WTC11 (cell line): ENCODE results near the gene TMBIM6. TPM values are rescaled to one million over a fixed set of nuclear protein-coding genes. Genes with fewer than 3 reads are reported as not detected.

Source experiments
- ATAC-seq: fragments of 200-7000 bp; cut with Tn5 transposase; 2 replicates; pipeline ENCODE4 v1.10.0; 2021; ENCODE audit warnings: mild to moderate bottlenecking, moderate library complexity
- CTCF ChIA-PET: fragments of 300-600 bp; sonication (Branson Sonifier 250); formaldehyde crosslinking; loops from one replicate; lab custom pipeline; 2021; ENCODE audit warnings: antibody characterized with exemption; lab: Charles Lee
- POLR2A ChIA-PET: fragments of 350-600 bp; sonication (Branson Sonifier 250); formaldehyde crosslinking; loops from one replicate; lab custom pipeline; 2021; ENCODE audit warnings: antibody characterized with exemption; lab: Charles Lee
- DNase-seq: peaks from one replicate; pipeline ENCODE4 v3.0.0; 2021; ENCODE audit warnings: low spot score
- H3K27ac Mint-ChIP-seq: 2 replicates; pipeline ENCODE4 v1.8.0; 2021; ENCODE audit warnings: mixed read lengths
- H3K27me3 Mint-ChIP-seq: 2 replicates; pipeline ENCODE4 v1.8.0; 2021; ENCODE audit warnings: low read depth, mild to moderate bottlenecking, moderate library complexity, mixed read lengths
- H3K36me3 Mint-ChIP-seq: 2 replicates; pipeline ENCODE4 v1.8.0; 2021; ENCODE audit warnings: mixed read lengths
- H3K4me1 Mint-ChIP-seq: 2 replicates; pipeline ENCODE4 v1.8.0; 2022; ENCODE audit warnings: mixed read lengths
- H3K4me3 Mint-ChIP-seq: 2 replicates; pipeline ENCODE4 v1.8.0; 2021; ENCODE audit warnings: mild to moderate bottlenecking, moderate library complexity, mixed read lengths
- H3K9me3 Mint-ChIP-seq: 2 replicates; pipeline ENCODE4 v1.8.0; 2021; ENCODE audit warnings: mixed read lengths
- AFF4 ChIP-seq: sonication (generic); formaldehyde crosslinking; IDR thresholded peaks from 2 replicates; pipeline ENCODE4 v1.8.1; 2023; ENCODE audit warnings: mild to moderate bottlenecking, missing genetic modification reagents, borderline replicate concordance
- ARID4B ChIP-seq: sonication (generic); formaldehyde crosslinking; IDR thresholded peaks from 2 replicates; pipeline ENCODE4 v1.8.0; 2023; ENCODE audit warnings: missing genetic modification reagents, mild to moderate bottlenecking, borderline replicate concordance
- ATF1 ChIP-seq: sonication (generic); formaldehyde crosslinking; IDR thresholded peaks from 2 replicates; pipeline ENCODE4 v1.8.1; 2023; ENCODE audit warnings: mild to moderate bottlenecking, moderate library complexity, missing genetic modification reagents
- ATF2 ChIP-seq: sonication (generic); formaldehyde crosslinking; IDR thresholded peaks from 2 replicates; pipeline ENCODE4 v1.8.1; 2022; ENCODE audit warnings: low read depth, missing genetic modification reagents, borderline replicate concordance
- ATF6 ChIP-seq: sonication (generic); formaldehyde crosslinking; IDR thresholded peaks from 2 replicates; pipeline ENCODE4 v1.8.1; 2023; ENCODE audit warnings: mild to moderate bottlenecking, missing genetic modification reagents
- CREM ChIP-seq: sonication (generic); formaldehyde crosslinking; IDR thresholded peaks from 2 replicates; pipeline ENCODE4 v1.8.1; 2022; ENCODE audit warnings: mild to moderate bottlenecking, missing genetic modification reagents, moderate library complexity
- ETV6 ChIP-seq: sonication (generic); formaldehyde crosslinking; IDR thresholded peaks from 2 replicates; pipeline ENCODE4 v1.8.1; 2022; ENCODE audit warnings: mild to moderate bottlenecking, missing genetic modification reagents
- FOXK1 ChIP-seq: sonication (generic); formaldehyde crosslinking; IDR thresholded peaks from 2 replicates; pipeline ENCODE4 v1.8.0; 2022; ENCODE audit warnings: mild to moderate bottlenecking, moderate library complexity, missing genetic modification reagents
- MLX ChIP-seq: sonication (generic); formaldehyde crosslinking; IDR thresholded peaks from 2 replicates; pipeline ENCODE4 v1.8.1; 2023; ENCODE audit warnings: mild to moderate bottlenecking, missing genetic modification reagents, moderate library complexity
- NR1H2 ChIP-seq: sonication (generic); formaldehyde crosslinking; IDR thresholded peaks from 2 replicates; pipeline ENCODE4 v1.9.0; 2021; ENCODE audit warnings: mild to moderate bottlenecking, moderate library complexity, missing genetic modification reagents
- NR2C2 ChIP-seq: sonication (generic); formaldehyde crosslinking; IDR thresholded peaks from 2 replicates; pipeline ENCODE4 v1.8.0; 2022; ENCODE audit warnings: mild to moderate bottlenecking, missing genetic modification reagents
- PRDM15 ChIP-seq: sonication (generic); formaldehyde crosslinking; IDR thresholded peaks from 2 replicates; pipeline ENCODE4 v1.8.0; 2022; ENCODE audit warnings: missing genetic modification reagents
- STAT6 ChIP-seq: sonication (generic); formaldehyde crosslinking; conservative IDR thresholded peaks from 2 replicates; pipeline ENCODE4 v1.8.1; 2023; ENCODE audit warnings: mild to moderate bottlenecking, low read depth, missing genetic modification reagents, moderate library complexity
- TEAD4 ChIP-seq: sonication (generic); formaldehyde crosslinking; IDR thresholded peaks from 2 replicates; pipeline ENCODE4 v1.8.0; 2022; ENCODE audit warnings: mild to moderate bottlenecking, missing genetic modification reagents
- ZBTB21 ChIP-seq: sonication (generic); formaldehyde crosslinking; IDR thresholded peaks from 2 replicates; pipeline ENCODE4 v1.8.1; 2023; ENCODE audit warnings: mild to moderate bottlenecking, missing genetic modification reagents, borderline replicate concordance
- ZMAT4 ChIP-seq: fragments of 250-450 bp; sonication (Bioruptor Pico); IDR thresholded peaks from 2 replicates; pipeline ENCODE4 v1.9.0; 2021; ENCODE audit warnings: mild to moderate bottlenecking
- total RNA-seq: library from RNA; stranded (reverse); gene quantifications from 3 replicates; pipeline ENCODE4 v1.2.3, GENCODE V29; 2021

The TMBIM6 gene
- total RNA-seq, 1 experiment from 2014 or later: 402 TPM

GRCh38 chr12:49813131-49813530 is 71.8 kb downstream of the TMBIM6 start:
- TF ChIP-seq MLX (CRISPR knock-in tag) (no peak), ARID4B (CRISPR knock-in tag) (no peak), NR2C2 (CRISPR knock-in tag) (no peak), STAT6 (no peak), FOXK1 (CRISPR knock-in tag) (no peak), NR1H2 (CRISPR knock-in tag) (no peak), ETV6 (CRISPR knock-in tag) (no peak), AFF4 (no peak), ZBTB21 (CRISPR knock-in tag) (no peak), ZMAT4 (CRISPR knock-in tag) (no peak), CREM (CRISPR knock-in tag) (no peak), TEAD4 (no peak), ATF2 (CRISPR knock-in tag) (no peak), ATF6 (CRISPR knock-in tag) (no peak), ATF1 (CRISPR knock-in tag) (no peak), PRDM15 (CRISPR knock-in tag) (no peak)
- ATAC-seq (no peak), DNase-seq (no peak)
- Mint-ChIP-seq H3K9me3 (no peaks in the 10 kb centered on the region), H3K36me3 (no peaks in the 10 kb centered on the region), H3K27ac (no peak overlapping the region), H3K4me1 (peaks cover 37% of the 10 kb centered on the region), H3K27me3 (no peaks in the 10 kb centered on the region), H3K4me3 (no peak overlapping the region)
- CTCF ChIA-PET: no interaction called here
- POLR2A ChIA-PET: no interaction called here
